GM19324 (cell line): ENCODE results near the gene INPPL1.

Source experiments
- ATAC-seq: cut with Tn5 transposase; IDR thresholded peaks from one replicate; pipeline ENCODE4 v1.9.1; 2021; ENCODE audit warnings: mild to moderate bottlenecking, moderate library complexity; ENCODE audit not compliant: unreplicated experiment, low FRiP score

Gene INPPL1

DNA sequence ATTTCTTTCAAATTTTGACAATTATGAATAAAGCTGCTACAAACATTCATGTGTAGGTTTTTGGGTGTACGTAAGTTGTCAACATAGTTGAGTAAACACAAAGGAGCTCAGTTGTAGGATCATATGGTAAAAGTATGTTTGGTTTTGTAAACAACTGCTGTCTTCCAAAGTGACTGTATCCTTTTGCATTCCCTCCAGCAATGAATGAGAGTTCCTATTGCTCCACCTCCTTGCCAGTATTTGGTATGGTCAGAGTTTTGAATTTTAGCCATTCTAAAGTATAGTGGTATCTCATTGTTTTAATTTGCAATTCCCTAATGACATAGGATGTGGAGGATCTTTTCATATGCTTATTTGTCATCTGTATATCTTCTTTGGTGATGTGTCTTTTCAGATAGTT lies 47.4 kb downstream of the INPPL1 start:
- ATAC-seq = no peak

DNA sequence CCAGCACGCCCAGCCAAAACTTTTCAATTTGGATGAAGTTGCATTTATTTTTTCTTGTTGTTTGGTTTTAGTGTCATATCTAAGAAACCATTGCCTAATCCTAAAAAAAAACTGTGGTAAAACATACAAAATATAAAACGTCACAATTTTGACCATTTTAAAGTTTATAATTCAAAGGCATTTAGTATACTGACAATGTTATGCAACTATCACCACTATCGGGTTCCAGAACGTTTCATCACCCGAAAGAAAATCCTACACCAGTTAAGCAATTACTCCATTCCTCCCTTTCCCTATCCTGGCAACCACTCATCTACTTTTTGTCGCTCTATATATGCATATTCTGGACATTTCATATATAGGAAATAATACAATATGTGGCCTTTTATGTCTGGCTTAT lies 49.9 kb downstream of the INPPL1 start:
- no peak for ATAC-seq

DNA sequence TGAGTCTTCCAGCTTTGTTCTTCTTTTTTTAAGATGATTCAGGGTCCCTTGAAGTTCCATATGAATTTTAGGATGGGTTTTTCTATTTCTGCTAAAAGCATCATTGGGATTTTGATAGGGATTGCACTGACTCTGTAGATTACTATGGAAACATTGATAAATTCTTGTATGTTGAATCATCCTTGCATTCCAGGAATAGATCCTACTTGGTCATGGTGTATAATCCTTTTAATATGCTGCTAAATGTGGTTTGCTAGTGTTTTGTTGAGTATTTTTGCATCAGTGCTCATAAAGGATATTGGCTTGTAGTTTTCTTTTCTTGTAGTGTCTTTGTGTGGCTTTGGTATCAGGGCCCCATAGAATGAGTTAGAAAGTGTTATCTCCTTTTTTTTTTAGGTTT lies 54.3 kb downstream of the INPPL1 start:
- ATAC-seq = no peak

DNA sequence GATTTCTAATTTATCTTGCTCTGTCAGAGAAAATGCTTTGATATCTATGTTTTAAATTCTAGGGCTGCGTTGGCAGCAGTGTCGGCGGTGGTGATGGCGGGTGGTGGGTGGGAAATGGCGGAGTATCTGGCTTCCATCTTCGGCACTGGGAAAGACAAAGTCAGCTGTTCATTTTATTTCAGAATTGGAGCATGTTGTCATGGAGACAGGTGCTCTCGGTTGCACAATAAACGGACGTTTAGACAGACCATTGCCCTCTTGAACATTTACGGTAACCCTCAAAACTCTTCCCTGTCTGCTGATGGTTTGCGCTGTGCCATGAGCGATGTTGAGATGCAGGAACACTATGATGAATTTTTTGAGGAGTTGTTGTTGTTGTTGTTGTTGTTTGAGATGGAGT lies 55.5 kb downstream of the INPPL1 start:
- no peak for ATAC-seq

DNA sequence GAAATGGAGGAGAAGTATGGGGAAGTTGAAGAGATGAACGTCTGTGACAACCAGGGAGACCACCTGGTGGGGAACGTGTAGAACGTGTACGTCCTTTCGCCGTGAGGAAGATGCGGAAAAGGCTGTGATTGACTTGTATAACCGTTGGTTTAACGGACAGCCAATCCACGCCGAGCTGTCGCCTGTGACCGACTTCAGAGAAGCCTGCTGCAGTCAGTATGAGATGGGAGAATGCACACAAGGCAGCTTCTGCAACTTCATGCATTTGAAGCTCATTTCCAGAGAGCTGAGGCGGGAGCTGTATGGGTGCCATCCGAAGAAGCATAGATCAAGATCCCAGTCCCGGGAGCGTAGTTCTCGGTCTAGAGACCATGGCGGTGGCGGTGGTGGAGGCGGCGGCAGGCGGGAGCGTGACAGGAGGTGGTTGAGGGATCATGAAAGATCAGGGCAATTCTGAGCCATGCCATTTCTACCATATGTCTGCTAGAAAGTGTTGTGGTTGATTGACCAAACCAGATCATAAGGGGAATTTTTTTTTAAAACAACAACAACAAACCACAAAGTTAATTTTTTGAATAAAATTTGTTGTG lies 56.3 kb downstream of the INPPL1 start:
- ATAC-seq = no peak

DNA sequence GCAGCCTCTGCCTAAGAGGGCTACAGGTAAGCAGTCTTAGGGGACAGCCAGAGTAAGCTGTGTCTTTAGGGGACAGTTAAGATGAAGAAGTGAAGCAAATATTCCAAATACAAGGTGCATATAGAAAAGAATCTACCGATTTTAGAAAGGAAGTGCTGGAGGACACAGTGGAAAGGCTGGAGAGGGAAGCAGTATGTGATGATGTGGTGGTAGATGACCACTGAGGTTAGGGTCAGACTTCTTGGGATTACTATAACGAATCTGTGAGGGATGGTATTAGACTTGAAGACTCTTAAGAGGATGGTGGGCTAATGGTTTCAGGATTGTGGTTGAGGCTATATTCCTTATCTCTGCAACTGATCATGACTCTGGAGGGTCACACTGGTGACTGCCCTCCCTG lies 59.4 kb downstream of the INPPL1 start:
- ATAC-seq = no peak

DNA sequence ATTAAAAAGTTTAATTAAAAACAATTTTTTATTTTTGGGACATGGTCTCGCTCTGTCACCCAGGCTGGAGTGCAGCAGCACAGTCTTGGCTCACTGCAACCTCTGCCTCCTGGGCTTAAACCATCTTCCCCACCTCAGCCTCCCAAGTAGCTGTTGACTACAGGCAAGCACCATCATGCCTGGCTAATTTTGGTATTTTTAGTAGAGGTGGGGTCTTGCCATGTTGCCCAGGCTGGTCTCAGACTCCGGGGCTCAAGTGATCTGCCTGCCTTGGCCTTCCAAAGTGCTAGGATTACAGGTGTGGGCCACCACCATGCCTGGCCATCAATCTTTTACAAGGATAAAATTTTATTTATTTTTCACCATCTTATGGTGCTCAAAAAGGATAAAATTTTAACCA lies 62.7 kb downstream of the INPPL1 start:
- no peak for ATAC-seq
